ENCODE measurements around the gene TMEM51.
A peak's percentile ranks its signal among the peaks of the same experiment; 100 is the strongest.
"Not testable (repeated sequence)": the region's sequence is repeated elsewhere in the genome, so short reads cannot be mapped to it uniquely, and the experiment has no call there.

Gene TMEM51

GRCh38 chr1:15134285-15134684, 19.3 kb upstream of the TMEM51 start:
- H3K4me3 Mint-ChIP-seq = no peak overlapping the region
- DNase-seq = no peak
- no peaks in the 10 kb centered on the region for H3K9me3 Mint-ChIP-seq
- ATAC-seq (replicated peaks) = no peak
- H3K36me3 Mint-ChIP-seq (ENCODE audit: insufficient read depth) = no peaks in the 10 kb centered on the region
- peaks cover 64 to 78% of the 10 kb centered on the region in 2 donors for H3K27me3 Mint-ChIP-seq
- H3K4me1 Mint-ChIP-seq (ENCODE audit: low read depth in 2 of 2) = no peaks in the 10 kb centered on the region
- H3K27ac Mint-ChIP-seq = no peak overlapping the region

GRCh38 chr1:15135604-15136003, 17.9 kb upstream of the TMEM51 start:
- H3K4me1 Mint-ChIP-seq (ENCODE audit: low read depth in 2 of 2); H3K36me3 Mint-ChIP-seq (ENCODE audit: insufficient read depth); ATAC-seq (replicated peaks); H3K9me3 Mint-ChIP-seq; H3K4me3 Mint-ChIP-seq; DNase-seq: not testable (repeated sequence)
- Mint-ChIP-seq H3K27me3 (peaks cover 74 to 84% of the 10 kb centered on the region in 2 donors), H3K27ac (peak overlapping the region in 1 of 2 donors; percentile 5)

GRCh38 chr1:15137809-15138208, 15.7 kb upstream of the TMEM51 start:
- DNase-seq (no peak), ATAC-seq (replicated peaks) (peak; percentile 39)
- Mint-ChIP-seq H3K27me3 (peaks cover 78 to 98% of the 10 kb centered on the region in 2 donors), H3K4me1 (ENCODE audit: low read depth in 2 of 2) (no peaks in the 10 kb centered on the region), H3K36me3 (ENCODE audit: insufficient read depth) (no peaks in the 10 kb centered on the region), H3K4me3 (no peak overlapping the region), H3K9me3 (no peaks in the 10 kb centered on the region), H3K27ac (no peak overlapping the region)

DNA sequence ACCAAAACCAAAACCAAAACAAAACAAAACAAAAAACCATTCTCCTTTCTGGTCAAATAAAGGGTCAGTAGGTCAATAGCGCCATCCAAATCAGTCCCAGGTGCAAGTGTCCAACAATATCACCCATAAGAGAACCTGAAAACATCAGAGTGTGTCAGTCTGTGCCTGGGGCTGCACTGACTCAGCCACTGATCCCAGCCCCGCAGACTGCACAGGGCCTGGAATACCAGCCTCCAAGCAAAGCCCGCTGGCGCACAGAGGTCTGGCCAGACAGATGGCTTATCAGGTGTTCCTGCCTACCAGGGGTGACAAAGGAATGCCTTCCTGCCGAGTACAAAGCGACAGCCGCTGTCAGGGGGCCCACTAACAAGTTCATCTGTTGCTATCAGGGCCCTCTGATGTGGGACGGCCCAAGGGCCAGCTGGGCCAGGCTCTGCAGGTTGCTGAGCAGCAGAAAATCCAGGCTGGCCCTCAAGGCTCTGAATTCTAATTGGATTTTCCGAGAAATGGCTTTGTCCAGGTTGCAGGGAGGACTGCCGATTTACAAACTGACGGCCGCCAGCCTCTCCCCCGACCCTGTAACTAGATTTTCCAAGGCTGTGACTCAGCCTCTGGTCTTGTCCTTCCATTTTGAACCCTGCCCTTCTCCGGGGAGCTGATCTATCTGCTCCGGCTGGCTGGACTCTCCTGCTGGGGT, 13.7 kb upstream of the TMEM51 start:
- H3K27me3 Mint-ChIP-seq = peaks cover 65 to 93% of the 10 kb centered on the region in 2 donors
- no peaks in the 10 kb centered on the region for H3K9me3 Mint-ChIP-seq
- ATAC-seq (replicated peaks) (no peak), DNase-seq (no peak)
- H3K4me1 Mint-ChIP-seq (ENCODE audit: low read depth in 2 of 2) = no peaks in the 10 kb centered on the region
- H3K36me3 Mint-ChIP-seq (ENCODE audit: insufficient read depth) = no peaks in the 10 kb centered on the region
- H3K27ac Mint-ChIP-seq = no peak overlapping the region
- no peak overlapping the region for H3K4me3 Mint-ChIP-seq

- Mint-ChIP-seq H3K9me3 (no peaks in the 10 kb centered on the region), H3K27ac (no peak overlapping the region)
Measured at GRCh38 chr1:15141935-15142539, 11.5 kb upstream of the TMEM51 start.

GRCh38 chr1:15145327-15145726, 8.2 kb upstream of the TMEM51 start:
- H3K4me3 Mint-ChIP-seq = no peak overlapping the region
- no peaks in the 10 kb centered on the region for H3K36me3 Mint-ChIP-seq (ENCODE audit: insufficient read depth)
- no peak overlapping the region for H3K27ac Mint-ChIP-seq
- H3K4me1 Mint-ChIP-seq (ENCODE audit: low read depth in 2 of 2) = no peaks in the 10 kb centered on the region
- DNase-seq (no peak), ATAC-seq (replicated peaks) (no peak)
- H3K9me3 Mint-ChIP-seq = no peaks in the 10 kb centered on the region
- H3K27me3 Mint-ChIP-seq = peaks cover 55 to 95% of the 10 kb centered on the region in 2 donors

More at GRCh38 chr1:15141935-15142539, 11.5 kb upstream of the TMEM51 start:
- H3K4me3 Mint-ChIP-seq = no peak overlapping the region
- no peaks in the 10 kb centered on the region for H3K4me1 Mint-ChIP-seq (ENCODE audit: low read depth in 2 of 2)
- no peak for ATAC-seq (replicated peaks)
- no peaks in the 10 kb centered on the region for H3K36me3 Mint-ChIP-seq (ENCODE audit: insufficient read depth)
- H3K27me3 Mint-ChIP-seq = peaks cover 57 to 93% of the 10 kb centered on the region in 2 donors
- no peak for DNase-seq

GRCh38 chr1:15146142-15146680, 7.3 kb upstream of the TMEM51 start:
- no peaks in the 10 kb centered on the region for H3K36me3 Mint-ChIP-seq (ENCODE audit: insufficient read depth)
- no peak for DNase-seq
- H3K9me3 Mint-ChIP-seq = no peaks in the 10 kb centered on the region
- no peak for ATAC-seq (replicated peaks)
- H3K27ac Mint-ChIP-seq = peak overlapping the region in 1 of 2 donors; percentile 3
- H3K4me3 Mint-ChIP-seq = no peak overlapping the region
- H3K27me3 Mint-ChIP-seq = peaks cover 55 to 95% of the 10 kb centered on the region in 2 donors
- H3K4me1 Mint-ChIP-seq (ENCODE audit: low read depth in 2 of 2) = no peaks in the 10 kb centered on the region

GRCh38 chr1:15146971-15147376, 6.6 kb upstream of the TMEM51 start:
- H3K4me3 Mint-ChIP-seq = no peak overlapping the region
- H3K36me3 Mint-ChIP-seq (ENCODE audit: insufficient read depth) = no peaks in the 10 kb centered on the region
- DNase-seq (no peak), ATAC-seq (replicated peaks) (no peak)
- H3K27ac Mint-ChIP-seq = no peak overlapping the region
- H3K9me3 Mint-ChIP-seq = no peaks in the 10 kb centered on the region
- H3K4me1 Mint-ChIP-seq (ENCODE audit: low read depth in 2 of 2) = no peaks in the 10 kb centered on the region
- peaks cover 59 to 95% of the 10 kb centered on the region in 2 donors for H3K27me3 Mint-ChIP-seq

GRCh38 chr1:15148004-15148403, 5.5 kb upstream of the TMEM51 start:
- no peak overlapping the region for H3K4me3 Mint-ChIP-seq
- DNase-seq (no peak), ATAC-seq (replicated peaks) (no peak)
- H3K9me3 Mint-ChIP-seq = no peaks in the 10 kb centered on the region
- no peaks in the 10 kb centered on the region for H3K36me3 Mint-ChIP-seq (ENCODE audit: insufficient read depth)
- no peak overlapping the region for H3K27ac Mint-ChIP-seq
- H3K4me1 Mint-ChIP-seq (ENCODE audit: low read depth in 2 of 2) = peaks cover 0 to 2% of the 10 kb centered on the region in 2 donors
- H3K27me3 Mint-ChIP-seq = peaks cover 65 to 95% of the 10 kb centered on the region in 2 donors

- DNase-seq = no peak
- no peak for ATAC-seq (replicated peaks)
- H3K27me3 Mint-ChIP-seq = peaks cover 65 to 91% of the 10 kb centered on the region in 2 donors
Measured at GRCh38 chr1:15148475-15148874, 5.1 kb upstream of the TMEM51 start.

DNA sequence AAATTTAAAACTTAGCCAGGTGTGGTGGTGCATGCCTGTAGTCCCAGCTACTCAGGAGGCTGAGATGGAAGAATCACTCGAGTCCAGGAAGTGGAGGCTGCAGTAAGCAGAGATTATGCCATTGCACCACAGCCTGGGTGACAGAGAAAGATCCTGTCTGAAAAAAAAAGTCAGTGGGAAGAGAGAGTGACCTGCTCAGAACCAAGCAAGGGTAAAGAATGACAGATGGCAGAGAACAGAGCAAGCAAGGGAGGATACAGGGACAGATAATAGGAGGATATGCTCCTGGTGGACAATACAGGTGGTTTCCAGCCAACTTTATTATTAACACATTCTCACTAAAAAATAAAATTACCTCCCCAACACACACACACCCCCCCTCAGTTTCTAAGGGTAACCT, 4.6 kb upstream of the TMEM51 start:
- DNase-seq (no peak), ATAC-seq (replicated peaks) (no peak)
- Mint-ChIP-seq H3K36me3 (ENCODE audit: insufficient read depth) (no peaks in the 10 kb centered on the region), H3K4me3 (no peak overlapping the region), H3K27ac (no peak overlapping the region), H3K9me3 (no peaks in the 10 kb centered on the region), H3K27me3 (peaks cover 65 to 90% of the 10 kb centered on the region in 2 donors), H3K4me1 (ENCODE audit: low read depth in 2 of 2) (peaks cover 0 to 2% of the 10 kb centered on the region in 2 donors)

More at GRCh38 chr1:15148475-15148874, 5.1 kb upstream of the TMEM51 start:
- Mint-ChIP-seq H3K4me1 (ENCODE audit: low read depth in 2 of 2) (peaks cover 0 to 2% of the 10 kb centered on the region in 2 donors), H3K36me3 (ENCODE audit: insufficient read depth) (no peaks in the 10 kb centered on the region), H3K4me3 (no peak overlapping the region), H3K27ac (no peak overlapping the region), H3K9me3 (no peaks in the 10 kb centered on the region)

- Mint-ChIP-seq H3K4me1 (ENCODE audit: low read depth in 2 of 2) (peaks cover 1 to 7% of the 10 kb centered on the region in 2 donors), H3K4me3 (no peak overlapping the region), H3K27me3 (peaks cover 64 to 91% of the 10 kb centered on the region in 2 donors), H3K27ac (no peak overlapping the region), H3K9me3 (no peaks in the 10 kb centered on the region), H3K36me3 (ENCODE audit: insufficient read depth) (no peaks in the 10 kb centered on the region)
- ATAC-seq (replicated peaks) (no peak), DNase-seq (no peak)
Measured at GRCh38 chr1:15150376-15150775, 3.2 kb upstream of the TMEM51 start.

DNA sequence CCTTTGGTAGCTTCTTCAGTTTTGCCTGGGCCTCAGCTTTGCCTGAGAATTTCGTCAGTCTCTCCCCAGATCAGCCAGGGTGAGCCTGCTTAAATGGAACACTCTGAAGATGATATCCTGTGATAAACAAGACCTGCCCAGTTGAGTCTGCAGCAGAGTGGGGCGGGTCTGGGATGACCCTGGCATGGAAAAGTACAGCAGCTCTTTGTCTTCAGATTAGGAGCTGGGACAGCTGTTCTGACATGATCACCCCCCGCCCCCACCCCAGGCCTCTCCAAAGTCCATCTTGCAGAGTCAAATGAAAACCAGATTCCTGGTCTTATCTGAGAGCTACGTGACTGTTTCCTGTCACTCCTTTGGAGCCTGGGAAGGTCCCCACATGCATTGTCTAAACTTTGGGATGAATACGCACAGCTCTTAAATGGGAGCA, 2.2 kb upstream of the TMEM51 start:
- peaks cover 8 to 13% of the 10 kb centered on the region in 2 donors for H3K4me1 Mint-ChIP-seq (ENCODE audit: low read depth in 2 of 2)
- DNase-seq (no peak), ATAC-seq (replicated peaks) (no peak)
- H3K27ac Mint-ChIP-seq = no peak overlapping the region
- H3K9me3 Mint-ChIP-seq = no peaks in the 10 kb centered on the region
- H3K4me3 Mint-ChIP-seq = no peak overlapping the region
- peaks cover 61 to 89% of the 10 kb centered on the region in 2 donors for H3K27me3 Mint-ChIP-seq
- H3K36me3 Mint-ChIP-seq (ENCODE audit: insufficient read depth) = no peaks in the 10 kb centered on the region

GRCh38 chr1:15151871-15152270, 1.7 kb upstream of the TMEM51 start:
- Mint-ChIP-seq H3K27me3 (peaks cover 60 to 85% of the 10 kb centered on the region in 2 donors), H3K9me3 (no peaks in the 10 kb centered on the region), H3K4me3 (peak overlapping the region; percentile 53 to 69), H3K4me1 (ENCODE audit: low read depth in 2 of 2) (peaks cover 10 to 13% of the 10 kb centered on the region in 2 donors), H3K27ac (no peak overlapping the region), H3K36me3 (ENCODE audit: insufficient read depth) (no peaks in the 10 kb centered on the region)
- ATAC-seq (replicated peaks) (no peak), DNase-seq (no peak)

All from effector memory CD8-positive, alpha-beta T cell (primary cell).